Inferior parietal cortex (tissue), 1 donor: Measurements from ENCODE around the gene KIF20B.

Source experiments
- DNase-seq: peaks from one replicate; pipeline ENCODE4 v3.0.0-alpha.2; 2016; ENCODE audit errors: extremely low spot score

The KIF20B gene, protein sequence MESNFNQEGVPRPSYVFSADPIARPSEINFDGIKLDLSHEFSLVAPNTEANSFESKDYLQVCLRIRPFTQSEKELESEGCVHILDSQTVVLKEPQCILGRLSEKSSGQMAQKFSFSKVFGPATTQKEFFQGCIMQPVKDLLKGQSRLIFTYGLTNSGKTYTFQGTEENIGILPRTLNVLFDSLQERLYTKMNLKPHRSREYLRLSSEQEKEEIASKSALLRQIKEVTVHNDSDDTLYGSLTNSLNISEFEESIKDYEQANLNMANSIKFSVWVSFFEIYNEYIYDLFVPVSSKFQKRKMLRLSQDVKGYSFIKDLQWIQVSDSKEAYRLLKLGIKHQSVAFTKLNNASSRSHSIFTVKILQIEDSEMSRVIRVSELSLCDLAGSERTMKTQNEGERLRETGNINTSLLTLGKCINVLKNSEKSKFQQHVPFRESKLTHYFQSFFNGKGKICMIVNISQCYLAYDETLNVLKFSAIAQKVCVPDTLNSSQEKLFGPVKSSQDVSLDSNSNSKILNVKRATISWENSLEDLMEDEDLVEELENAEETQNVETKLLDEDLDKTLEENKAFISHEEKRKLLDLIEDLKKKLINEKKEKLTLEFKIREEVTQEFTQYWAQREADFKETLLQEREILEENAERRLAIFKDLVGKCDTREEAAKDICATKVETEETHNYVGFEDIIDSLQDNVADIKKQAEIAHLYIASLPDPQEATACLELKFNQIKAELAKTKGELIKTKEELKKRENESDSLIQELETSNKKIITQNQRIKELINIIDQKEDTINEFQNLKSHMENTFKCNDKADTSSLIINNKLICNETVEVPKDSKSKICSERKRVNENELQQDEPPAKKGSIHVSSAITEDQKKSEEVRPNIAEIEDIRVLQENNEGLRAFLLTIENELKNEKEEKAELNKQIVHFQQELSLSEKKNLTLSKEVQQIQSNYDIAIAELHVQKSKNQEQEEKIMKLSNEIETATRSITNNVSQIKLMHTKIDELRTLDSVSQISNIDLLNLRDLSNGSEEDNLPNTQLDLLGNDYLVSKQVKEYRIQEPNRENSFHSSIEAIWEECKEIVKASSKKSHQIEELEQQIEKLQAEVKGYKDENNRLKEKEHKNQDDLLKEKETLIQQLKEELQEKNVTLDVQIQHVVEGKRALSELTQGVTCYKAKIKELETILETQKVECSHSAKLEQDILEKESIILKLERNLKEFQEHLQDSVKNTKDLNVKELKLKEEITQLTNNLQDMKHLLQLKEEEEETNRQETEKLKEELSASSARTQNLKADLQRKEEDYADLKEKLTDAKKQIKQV (N-terminal part only)

DNA sequence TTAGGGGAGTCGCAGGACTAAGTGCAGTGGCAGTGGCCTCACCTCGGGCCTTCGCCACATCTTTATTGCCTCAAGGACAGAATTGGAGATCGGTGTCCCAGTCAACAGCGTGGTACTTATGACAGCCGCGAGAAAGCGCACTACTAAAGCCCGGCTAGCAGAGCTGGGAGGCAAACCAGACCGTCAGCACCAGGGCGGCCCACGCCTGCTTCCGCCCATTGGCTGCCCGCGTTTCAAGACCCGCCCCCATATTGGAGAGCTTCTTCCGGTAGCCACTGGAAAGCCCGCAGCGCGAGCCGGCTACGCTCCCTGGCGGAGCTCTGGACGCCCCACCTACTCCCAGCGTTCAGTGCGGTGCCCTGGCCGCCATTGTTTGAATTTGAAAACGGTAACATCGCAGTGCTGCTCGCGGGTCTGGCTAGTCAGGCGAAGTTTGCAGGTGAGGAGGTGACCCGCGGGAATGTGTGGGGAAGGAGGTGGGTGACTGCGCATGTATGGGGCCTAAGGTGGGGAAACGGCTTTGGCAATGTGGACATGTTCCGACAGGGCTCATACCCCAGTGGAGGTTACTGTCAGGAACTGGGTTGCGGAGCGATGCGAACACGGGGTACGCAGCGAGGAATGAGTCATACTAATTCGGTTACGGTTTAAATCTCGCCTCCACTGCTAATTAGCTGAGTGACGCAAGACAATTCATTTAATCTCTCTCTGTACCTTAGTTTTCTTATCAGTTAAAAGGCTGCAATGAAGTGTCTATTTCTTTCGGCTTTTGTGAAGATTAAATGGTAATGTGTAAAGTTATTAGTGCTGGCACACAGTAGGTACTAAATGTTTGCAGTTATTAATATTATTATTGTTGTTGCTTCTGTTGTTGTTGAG lies at the start of gene KIF20B:
Gene KIF20B (plus strand): TSS at position 349 of the 879 bp plus-strand sequence. CDS start 3,705 bp downstream, outside the sequence.
- peak; percentile 93 for DNase-seq

DNA sequence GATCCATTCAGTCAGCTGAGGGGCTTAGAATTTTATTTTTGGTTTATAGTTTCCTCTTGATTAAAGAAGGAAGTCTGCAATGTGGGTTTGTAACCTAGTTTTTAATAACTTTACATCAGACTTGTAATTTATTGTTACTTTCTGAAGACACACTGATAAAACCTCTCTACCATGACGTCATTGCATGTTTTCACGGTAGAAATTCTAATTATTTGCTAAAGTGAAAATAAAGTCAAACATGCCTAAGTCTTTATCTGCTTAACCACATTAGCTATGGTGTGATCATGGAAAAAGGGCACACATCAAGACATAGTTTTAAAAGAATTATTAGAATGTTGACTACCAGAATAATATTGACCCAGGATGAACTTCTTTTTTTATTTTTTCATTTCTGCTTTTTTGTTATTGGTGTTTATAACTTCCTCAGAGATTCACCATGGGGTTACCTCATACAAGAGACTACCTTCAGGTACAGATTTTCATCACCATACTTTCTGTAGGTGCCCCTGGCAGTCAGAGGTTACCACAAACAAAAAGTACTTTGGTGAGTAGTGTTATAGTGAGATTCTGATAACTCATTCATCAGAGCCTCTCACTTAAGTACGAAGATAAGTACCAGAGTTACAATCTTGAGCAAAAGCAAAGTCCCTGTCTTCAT lies 49.3 kb upstream of the KIF20B start:
- DNase-seq = no peak

DNA sequence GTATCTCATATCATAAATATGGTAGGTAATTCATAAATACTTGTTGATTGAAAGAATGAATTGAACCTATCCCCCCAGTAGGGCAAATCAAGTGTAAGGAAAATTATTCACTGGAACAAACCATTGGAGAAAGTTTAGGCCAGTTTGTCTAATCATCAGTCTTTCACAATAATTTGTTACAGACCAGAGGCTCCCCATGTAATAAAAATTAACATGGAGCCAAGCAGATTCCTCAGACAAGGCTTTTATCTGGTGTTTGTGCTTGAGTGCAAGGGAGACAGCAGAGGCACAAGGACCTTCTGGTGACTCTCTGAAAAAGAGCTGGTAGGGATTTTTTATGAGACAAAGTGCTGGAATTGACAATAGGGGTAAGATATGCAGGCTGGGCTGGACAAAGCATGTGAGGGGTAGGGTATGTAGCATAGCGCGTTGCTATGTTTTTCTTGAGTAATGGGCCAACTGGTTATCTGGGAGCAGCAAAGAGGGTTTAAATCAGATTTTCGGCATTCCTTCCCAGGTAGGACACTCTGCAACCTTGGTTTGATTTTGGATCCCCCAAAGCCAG lies 48.5 kb upstream of the KIF20B start:
- DNase-seq = no peak

DNA sequence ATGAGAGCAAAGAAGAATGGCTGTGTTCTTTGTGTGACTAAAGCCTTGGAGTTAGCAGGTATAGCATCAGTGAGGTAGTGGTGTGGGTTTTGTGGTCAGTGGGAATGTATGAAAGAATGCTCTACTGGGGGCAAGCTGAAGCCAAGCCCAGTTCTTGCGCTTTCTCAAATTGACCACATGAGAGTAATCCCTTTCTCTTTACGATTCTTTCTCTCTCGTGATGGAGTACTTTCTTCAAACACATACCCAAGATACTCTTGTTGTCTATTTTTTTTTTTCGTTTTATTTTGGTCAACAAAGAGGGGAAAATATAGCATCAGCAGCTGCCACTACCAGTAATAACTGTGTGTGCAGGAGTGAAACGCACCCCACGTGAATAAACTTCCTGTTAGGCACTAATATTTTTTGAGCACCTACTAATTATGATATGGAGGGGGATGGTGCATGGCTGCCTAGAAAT lies 48.0 kb upstream of the KIF20B start:
- no peak for DNase-seq

DNA sequence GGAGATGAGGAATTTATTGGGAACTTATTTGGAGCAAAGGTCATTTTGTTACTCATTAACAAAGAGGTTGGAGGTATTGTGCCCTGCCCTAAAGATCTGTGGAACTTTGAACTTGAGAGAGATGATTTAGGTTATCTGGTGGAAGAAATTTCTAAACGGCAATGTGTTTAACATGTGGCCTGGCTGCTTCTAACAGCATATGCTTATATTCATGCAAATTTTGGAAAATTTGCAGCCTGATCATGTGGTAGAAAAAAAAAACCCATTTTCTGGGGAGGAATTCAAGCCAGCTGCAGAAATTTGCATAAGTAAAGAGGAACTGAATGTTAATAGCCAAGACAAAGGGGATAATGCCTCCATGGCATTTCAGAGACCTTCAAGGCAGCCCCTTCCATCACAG lies 45.7 kb upstream of the KIF20B start:
- DNase-seq = no peak

DNA sequence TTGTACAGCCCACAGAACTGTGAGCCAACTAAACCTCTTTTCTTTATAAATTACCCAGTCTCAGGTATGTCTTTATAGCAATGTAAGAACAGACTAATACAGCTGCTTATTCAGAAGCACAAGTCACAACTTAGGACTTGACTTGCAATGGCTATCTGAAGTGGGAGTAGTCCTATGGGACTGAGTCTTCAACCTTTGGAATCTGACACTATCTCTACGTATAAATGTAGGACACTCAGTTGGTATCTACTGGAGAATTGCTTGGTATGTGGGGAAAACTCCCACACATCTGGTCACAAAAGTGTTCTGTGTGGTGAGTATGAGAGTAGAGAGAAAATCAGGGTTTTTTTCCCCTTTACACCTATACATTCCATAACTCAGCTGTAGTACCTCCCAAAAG lies 44.1 kb upstream of the KIF20B start:
- no peak for DNase-seq

DNA sequence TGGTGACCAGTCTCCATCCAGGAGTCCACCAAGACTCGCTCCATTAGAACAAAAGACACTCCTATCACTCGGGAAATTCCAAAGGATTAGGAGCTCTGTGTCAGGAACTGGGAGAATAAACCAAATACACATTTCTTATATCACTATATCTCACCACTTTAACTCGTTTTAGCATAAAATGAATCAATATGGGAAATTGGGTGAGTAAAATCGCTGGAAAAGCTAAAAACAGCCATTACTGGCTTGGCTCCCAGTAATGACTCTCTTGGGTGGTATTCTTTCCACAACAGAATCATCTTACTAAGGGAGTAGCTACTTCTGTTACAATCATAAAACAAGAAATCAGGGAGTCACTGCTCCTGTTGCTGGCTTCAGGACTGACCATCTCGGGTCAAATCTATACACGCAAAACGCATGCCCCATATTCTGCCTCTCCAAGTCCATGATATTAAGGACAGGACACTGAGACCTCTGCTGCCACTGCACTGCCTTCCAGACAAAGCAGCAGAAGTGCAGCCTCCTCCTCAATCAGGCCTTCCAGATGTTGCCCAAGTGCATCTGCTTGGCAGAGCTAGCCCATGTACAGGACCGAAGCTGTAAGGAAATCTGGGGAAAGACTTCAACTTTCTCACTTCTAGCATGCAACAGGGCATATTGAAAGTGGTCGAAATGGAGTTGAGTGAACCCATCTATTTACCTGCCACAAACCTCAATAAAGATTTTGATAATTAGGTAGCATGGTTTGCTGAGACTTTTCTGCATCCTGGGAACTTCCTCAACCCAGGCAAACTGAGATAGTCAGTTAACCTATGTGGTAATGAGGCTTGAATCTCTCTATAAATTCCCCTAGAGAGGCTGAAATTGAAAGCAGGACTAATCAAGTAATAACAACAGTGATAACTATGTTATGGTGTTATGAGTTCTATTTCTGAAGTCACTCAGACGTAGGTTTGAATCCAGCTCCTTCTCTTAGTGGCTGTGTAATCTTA lies 42.0 kb upstream of the KIF20B start:
- DNase-seq = peak; percentile 15

DNA sequence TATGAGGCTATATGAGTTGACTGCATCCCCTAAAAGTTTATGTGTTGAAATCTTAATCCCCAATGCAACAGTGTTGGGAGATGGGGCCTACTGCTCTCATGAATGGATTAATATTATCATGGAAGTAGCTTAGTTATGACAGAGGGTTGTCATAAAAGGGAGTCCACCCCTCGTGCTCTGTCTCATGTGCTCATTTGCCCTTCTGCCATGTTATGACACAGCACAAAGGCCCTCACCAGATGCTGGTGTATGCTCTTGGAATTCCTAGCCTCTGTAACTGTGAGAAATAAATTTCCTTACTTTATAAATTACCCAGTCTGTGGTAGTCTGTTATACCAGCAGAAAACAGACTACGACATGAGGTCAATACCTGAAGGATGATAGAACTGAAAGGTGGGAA lies 38.8 kb upstream of the KIF20B start:
- no peak for DNase-seq

DNA sequence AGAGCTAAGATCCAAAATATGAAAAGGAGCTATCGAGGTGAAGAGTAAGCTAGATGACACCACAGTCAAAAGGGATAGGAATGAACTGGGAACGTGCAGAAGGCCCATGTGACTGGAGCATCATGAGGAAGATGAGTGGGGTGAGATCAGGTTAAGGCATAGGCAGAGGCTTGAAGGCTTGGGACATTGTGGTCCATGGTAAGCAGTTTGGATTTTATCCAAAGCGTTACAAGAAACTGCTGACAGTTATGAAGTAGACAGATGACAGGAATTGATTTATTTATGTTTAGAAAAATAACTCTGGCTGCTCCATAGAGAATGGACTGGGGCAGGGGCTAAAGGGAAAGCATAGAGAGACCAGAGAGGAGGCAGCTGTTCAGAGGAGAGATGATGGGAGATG lies 38.2 kb upstream of the KIF20B start:
- no peak for DNase-seq

DNA sequence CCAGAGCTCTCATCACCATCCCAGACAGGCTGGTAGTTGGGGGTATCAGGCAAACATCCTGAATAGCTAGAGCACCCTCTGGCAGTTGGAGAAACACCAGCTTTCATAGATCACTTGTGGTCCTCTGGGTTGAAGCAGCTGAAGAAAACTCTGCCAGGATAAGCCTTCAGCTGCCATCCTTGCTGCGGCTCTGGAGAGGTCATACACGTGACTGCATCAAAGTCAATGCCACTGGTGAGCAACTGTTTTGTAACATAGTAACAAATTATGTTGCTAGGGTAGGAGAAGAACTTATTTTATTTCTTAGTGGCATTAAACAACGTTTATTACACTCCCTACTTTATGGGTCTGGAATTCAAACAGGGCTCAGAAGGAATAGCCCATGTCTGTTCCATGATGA lies 37.2 kb upstream of the KIF20B start:
- DNase-seq = no peak

DNA sequence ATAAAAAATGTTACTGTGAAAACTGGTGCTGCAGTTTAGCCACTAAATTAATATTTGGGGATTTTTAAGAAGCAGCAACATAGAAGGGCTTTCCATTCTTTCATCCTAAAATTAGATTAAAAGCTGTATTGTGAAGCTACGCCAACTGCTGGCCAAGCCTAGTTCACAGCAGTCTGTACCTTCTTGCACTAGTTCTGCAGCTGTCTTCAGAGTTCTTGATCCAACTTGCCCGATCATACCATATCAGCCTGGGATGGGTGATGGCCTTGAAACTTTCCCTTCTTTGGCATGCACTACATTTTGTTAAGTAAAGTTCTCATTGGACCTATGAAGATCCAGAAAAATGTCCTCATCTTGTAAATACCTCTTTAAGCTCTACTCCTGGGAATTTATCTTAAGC lies 36.1 kb upstream of the KIF20B start:
- DNase-seq = no peak

DNA sequence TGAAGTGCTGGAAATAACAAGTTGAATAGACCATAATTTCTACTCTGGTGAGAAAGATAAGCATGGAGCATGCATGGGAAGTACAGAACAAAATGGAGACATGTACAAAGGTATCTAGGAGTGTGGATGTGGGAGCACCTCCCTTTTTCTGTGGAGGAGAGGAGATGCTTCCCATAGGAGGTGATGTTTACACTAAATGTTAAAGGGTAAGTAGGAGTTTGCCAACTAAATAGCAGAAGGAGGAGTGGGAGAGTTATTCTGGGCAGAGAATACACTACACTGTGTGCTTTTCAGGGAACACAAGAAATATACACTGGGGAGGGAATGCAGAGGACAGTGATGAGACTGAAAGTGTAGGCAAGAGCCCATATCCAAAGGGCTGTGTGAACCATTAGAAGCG lies 35.3 kb upstream of the KIF20B start:
- DNase-seq = no peak

DNA sequence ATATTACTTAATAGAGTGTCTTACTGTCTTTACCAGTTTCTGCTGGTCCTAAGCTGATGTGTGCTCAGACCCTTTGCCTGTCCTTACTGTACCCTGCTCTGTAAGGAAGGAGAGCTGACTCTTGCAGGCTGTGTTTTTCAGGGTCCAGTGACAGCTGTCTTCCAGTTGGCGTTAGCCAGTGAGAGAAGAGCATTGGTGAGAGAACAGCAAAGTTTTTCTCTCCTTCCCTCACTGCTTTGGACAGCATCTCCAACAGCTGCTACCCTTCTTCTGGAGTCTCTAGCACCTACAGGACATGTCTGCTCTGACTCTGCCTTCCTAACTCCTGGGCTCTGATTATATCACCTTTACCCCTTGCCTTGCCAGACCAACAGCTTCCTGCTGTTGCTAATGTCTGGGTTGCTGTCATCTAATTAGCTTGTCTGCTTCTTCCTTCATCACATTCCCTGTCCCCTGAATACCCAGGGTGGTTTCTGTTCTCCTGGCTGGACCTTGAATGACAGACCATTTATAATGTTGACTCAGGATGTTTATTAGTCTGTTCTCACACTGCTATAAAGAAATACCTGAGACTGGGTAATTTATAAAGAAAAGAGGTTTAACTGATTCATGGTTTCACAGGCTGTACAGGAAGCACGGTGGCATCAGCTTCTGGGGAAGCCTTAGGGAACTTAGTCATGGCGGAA lies 32.9 kb upstream of the KIF20B start:
- DNase-seq = no peak

DNA sequence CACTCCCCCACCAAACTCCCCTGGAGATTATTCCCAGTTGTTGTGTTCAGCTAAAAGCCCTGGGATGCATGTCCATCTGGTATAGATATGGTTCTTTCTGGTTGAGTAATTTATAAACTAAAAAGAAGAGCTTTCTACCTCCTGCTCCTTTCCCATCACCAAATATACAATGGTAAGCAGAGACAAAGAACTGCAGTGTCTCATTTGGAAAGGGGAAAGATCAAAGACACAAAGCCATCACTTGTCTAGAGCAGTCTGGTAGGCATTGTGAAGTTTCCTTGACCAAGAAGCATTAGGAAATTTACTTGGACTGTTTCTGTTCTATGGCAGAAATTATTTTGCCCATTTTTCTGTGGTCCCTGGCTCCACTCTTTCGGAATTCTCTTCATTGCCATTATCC lies 31.4 kb upstream of the KIF20B start:
- no peak for DNase-seq

DNA sequence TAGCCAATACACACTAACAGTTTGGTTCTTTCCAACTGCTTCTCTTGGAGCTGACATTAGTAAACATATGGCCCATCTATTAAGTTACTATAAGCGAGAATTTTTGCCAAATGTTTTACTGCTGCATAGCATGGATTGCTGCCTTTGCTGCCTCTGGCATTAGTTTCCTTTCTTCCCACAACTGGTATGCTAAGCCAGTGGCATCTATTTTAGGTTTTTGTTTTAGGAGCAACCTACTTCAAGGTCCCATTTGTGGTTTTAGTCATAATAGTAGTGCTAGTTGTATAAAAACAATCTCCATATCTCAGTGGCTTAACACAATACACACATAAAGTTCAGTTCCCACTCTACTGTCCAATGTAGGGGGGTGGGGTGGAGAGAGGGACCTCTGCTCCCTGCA lies 30.5 kb upstream of the KIF20B start:
- no peak for DNase-seq

DNA sequence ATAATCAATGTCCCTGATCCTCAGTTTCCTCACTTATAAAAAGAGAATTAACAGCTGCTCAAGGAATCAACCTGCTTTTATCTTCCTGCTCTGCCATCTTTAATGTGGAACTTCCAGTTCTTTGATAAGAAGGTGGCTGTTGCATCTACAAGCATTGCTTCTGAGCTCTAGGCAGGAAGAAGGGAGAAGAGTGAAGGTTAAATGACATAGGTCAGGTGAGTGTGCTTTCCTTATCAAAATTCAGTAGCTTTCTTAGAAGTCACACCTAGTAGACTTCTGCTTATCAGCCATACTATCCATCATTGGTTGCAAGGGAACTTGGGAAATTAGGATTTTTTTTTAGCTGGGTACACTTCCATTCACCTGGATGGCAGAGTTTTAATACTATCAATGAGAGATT lies 24.0 kb upstream of the KIF20B start:
- DNase-seq = no peak

DNA sequence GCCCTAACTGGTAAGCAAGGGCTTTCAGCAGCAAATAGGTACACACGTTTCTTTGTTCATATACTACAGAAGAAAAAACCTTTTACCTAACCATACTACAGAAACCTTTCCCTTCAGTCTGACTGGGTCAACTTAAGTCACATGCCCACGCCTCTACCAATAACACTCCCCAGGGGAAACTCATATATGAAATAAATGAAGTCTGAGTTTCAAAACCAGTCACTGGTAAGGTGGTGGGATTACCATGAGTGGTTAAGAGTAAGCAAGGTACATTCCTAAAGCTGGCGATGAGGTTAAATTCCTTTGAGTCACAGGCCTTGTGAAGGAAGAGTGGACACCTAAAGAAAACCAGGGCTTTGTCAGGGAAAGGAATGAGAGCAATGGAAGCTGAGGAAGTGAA lies 21.4 kb upstream of the KIF20B start:
- DNase-seq = no peak

DNA sequence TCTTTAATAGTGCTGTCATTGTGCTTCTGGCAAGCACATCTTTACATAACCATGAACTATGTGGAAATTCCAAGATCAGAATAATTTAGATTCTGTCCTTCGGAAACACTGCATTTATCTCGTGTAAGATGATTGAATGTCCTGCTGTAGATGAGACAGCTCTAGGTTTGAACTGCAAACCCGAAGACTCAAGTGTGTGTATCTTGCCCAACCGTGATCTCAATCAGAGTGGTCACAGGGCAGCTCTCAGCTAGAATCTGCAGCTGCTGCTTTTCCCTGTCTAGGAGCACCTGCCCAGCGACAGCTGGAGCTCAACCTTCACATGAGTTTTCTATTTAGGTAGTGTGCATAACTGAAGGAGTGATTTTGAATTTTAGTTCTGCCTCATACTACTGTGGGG lies 17.5 kb upstream of the KIF20B start:
- no peak for DNase-seq
